ENCODE data around the gene NPAS3.

- TF ChIP-seq CTCF (IDR thresholded peaks at IDR 0.05) (no peak), POLR2A (IDR thresholded peaks at IDR 0.05) (no peak)
Measured at GRCh38 chr14:33715227-33715528, 776.5 kb downstream of the NPAS3 start.
